SK-N-SH (cell line): Measurements from ENCODE around the gene TMEM115. TPM values are rescaled to one million over a fixed set of nuclear protein-coding genes. Genes with fewer than 3 reads are reported as not detected.

Experiments
- CTCF ChIA-PET: fragments of 300-600, 350-600 bp; formaldehyde crosslinking; extraction: SDS; loops from one replicate; lab custom pipeline; 2021; lab: Yijun Ruan, JAX
- POLR2A ChIA-PET: fragments of 350-600 bp; sonication (Branson Sonifier 250); formaldehyde crosslinking; extraction: SDS; loops from one replicate; lab custom pipeline; 2020; ENCODE audit warnings: antibody characterized with exemption, inconsistent platforms; lab: Yijun Ruan, JAX
- DNase-seq: peaks from one replicate; pipeline ENCODE4 v3.0.0; 2012
- H2AFZ ChIP-seq: fragments of 200-600 bp; sonication (generic); 2 replicates; pipeline ENCODE4 v1.8.1; 2016; ENCODE audit warnings: antibody characterized with exemption, mild to moderate bottlenecking, low read depth
- H3F3A ChIP-seq: fragments of 200-600 bp; sonication (generic); replicated peaks from 2 replicates; pipeline ENCODE3; 2016; ENCODE audit warnings: antibody characterized with exemption, mild to moderate bottlenecking; ENCODE audit not compliant: insufficient read depth
- H3K27ac ChIP-seq, 2 experiments: fragments of 200-500 bp in 1 of 2; fragments of 200-600 bp in 1 of 2; sonication (Bioruptor generic) in 1 of 2; sonication (generic), shearing (Covaris generic) in 1 of 2; 2 replicates each; pipeline versions ENCODE4 v1.5.1 to v1.6.1; 2014 to 2016; ENCODE audit warnings: low read depth in 2 of 2, inconsistent platforms in 1 of 2, low read length in 1 of 2, mild to moderate bottlenecking in 1 of 2, mixed read lengths in 1 of 2
- H3K27me3 ChIP-seq: fragments of 200-600 bp; sonication (generic), shearing (Covaris generic); 2 replicates; pipeline ENCODE4 v1.6.1; 2016; ENCODE audit warnings: mixed run types; ENCODE audit not compliant: insufficient read depth
- H3K36me3 ChIP-seq, 2 experiments: fragments of 200-500 bp in 1 of 2; fragments of 200-600 bp in 1 of 2; sonication (Bioruptor generic) in 1 of 2; sonication (generic) in 1 of 2; replicated peaks in 1 of 2; 2 replicates each; pipeline versions ENCODE3 to v1.5.1; 2014 to 2016; ENCODE audit warnings: low read length in 1 of 2, mild to moderate bottlenecking in 1 of 2; ENCODE audit not compliant: insufficient read depth in 2 of 2, control insufficient read depth in 1 of 2
- H3K4me1 ChIP-seq, 2 experiments: fragments of 200-500 bp in 1 of 2; fragments of 200-600 bp in 1 of 2; sonication (Bioruptor generic) in 1 of 2; sonication (generic), shearing (Covaris generic) in 1 of 2; 2 replicates each; pipeline versions ENCODE4 v1.5.1 to v1.6.1; 2014 to 2016; ENCODE audit warnings: low read depth in 1 of 2, low read length in 1 of 2, mixed run types in 1 of 2; ENCODE audit not compliant: insufficient read depth in 2 of 2, control insufficient read depth in 1 of 2
- H3K4me2 ChIP-seq: fragments of 200-600 bp; sonication (generic), shearing (Covaris generic); 2 replicates; pipeline ENCODE4 v1.6.1; 2017; ENCODE audit warnings: mixed run types
- H3K4me3 ChIP-seq, 2 experiments: fragments of 200-500 bp in 1 of 2; fragments of 200-600 bp in 1 of 2; sonication (Bioruptor generic) in 1 of 2; sonication (generic), shearing (Covaris generic) in 1 of 2; 2 replicates each; pipeline versions ENCODE4 v1.5.1 to v1.8.1; 2014 to 2016; ENCODE audit warnings: low read depth in 2 of 2, inconsistent platforms in 1 of 2, low read length in 1 of 2, mild to moderate bottlenecking in 1 of 2, mixed read lengths in 1 of 2, moderate library complexity in 1 of 2
- H3K79me2 ChIP-seq: fragments of 200-600 bp; sonication (generic); 2 replicates; pipeline ENCODE4 v1.8.1; 2017; ENCODE audit warnings: mild to moderate bottlenecking; ENCODE audit not compliant: insufficient read depth
- H3K9ac ChIP-seq: fragments of 200-600 bp; sonication (generic); 2 replicates; pipeline ENCODE4 v1.6.1; 2017; ENCODE audit warnings: mixed run types
- H3K9me2 ChIP-seq: fragments of 200-600 bp; sonication (generic); 2 replicates; pipeline ENCODE4 v1.6.1; 2017; ENCODE audit warnings: mixed run types
- H3K9me3 ChIP-seq: fragments of 200-600 bp; sonication (generic); 2 replicates; pipeline ENCODE4 v1.6.1; 2017; ENCODE audit warnings: mixed run types, mild to moderate bottlenecking, moderate library complexity
- H4K20me1 ChIP-seq: fragments of 200-600 bp; sonication (generic); 2 replicates; pipeline ENCODE4 v1.6.1; 2017; ENCODE audit warnings: mild to moderate bottlenecking, mixed run types; ENCODE audit not compliant: insufficient read depth
- CTCF ChIP-seq: fragments of 200-600 bp; sonication (generic); IDR thresholded peaks from 2 replicates; pipeline ENCODE4 v1.6.1; 2017; ENCODE audit warnings: antibody characterized with exemption, mild to moderate bottlenecking, moderate library complexity
- EP300 ChIP-seq, 2 experiments: IDR thresholded peaks; 2 replicates each; pipeline versions ENCODE4 v1.4.0 to v1.6.1; 2012; ENCODE audit warnings: borderline replicate concordance in 1 of 2, low read depth in 1 of 2, low read length in 1 of 2
- FOSL2 ChIP-seq: IDR thresholded peaks from 2 replicates; pipeline ENCODE4 v1.4.0; 2012; ENCODE audit warnings: low read depth, mild to moderate bottlenecking, moderate library complexity, borderline replicate concordance
- FOXJ3 ChIP-seq: sonication (generic); formaldehyde crosslinking; IDR thresholded peaks from 2 replicates; pipeline ENCODE4 v1.5.1; 2020; ENCODE audit warnings: mild to moderate bottlenecking, missing genetic modification reagents
- GATA2 ChIP-seq: sonication (generic); formaldehyde crosslinking; IDR thresholded peaks from 2 replicates; pipeline ENCODE4 v1.5.0; 2020; ENCODE audit warnings: mild to moderate bottlenecking, missing genetic modification reagents
- PBX3 ChIP-seq: IDR thresholded peaks from 2 replicates; pipeline ENCODE4; 2012
- REST ChIP-seq: IDR thresholded peaks from 2 replicates; pipeline ENCODE4 v1.6.1; 2012; ENCODE audit warnings: mild to moderate bottlenecking, low read depth, low read length, moderate library complexity
- RFX5 ChIP-seq: IDR thresholded peaks from 2 replicates; pipeline ENCODE4 v1.6.1; 2012; ENCODE audit warnings: mild to moderate bottlenecking, improper control_type of control experiment, low read length
- TEAD4 ChIP-seq: IDR thresholded peaks from 2 replicates; pipeline ENCODE4 v1.4.0; 2012; ENCODE audit warnings: mild to moderate bottlenecking, borderline replicate concordance; ENCODE audit not compliant: insufficient read depth
- YY1 ChIP-seq: IDR thresholded peaks from 2 replicates; pipeline ENCODE4 v1.4.0; 2012; ENCODE audit warnings: low read depth, mild to moderate bottlenecking
- ZBTB33 ChIP-seq: IDR thresholded peaks from 2 replicates; pipeline ENCODE4 v1.4.0; 2012; ENCODE audit warnings: low read depth, borderline replicate concordance
- WGBS: methylation state at CpG from one replicate; pipeline ENCODE4 v1.1.6; 2017; ENCODE audit warnings: low lambda C conversion rate; 5-methylcytosine and 5-hydroxymethylcytosine counted together
- polyA plus RNA-seq, 3 experiments: library from polyadenylated mRNA; depleted of rRNA; stranded (reverse); fragments of >200 nt; gene quantifications; 2 replicates each; pipeline ENCODE4 v1.2.3, GENCODE V29; 2012

Gene TMEM115
- polyA plus RNA-seq, 1 of the 3 experiments (the other 2 are of a cell fraction), result 47.8 TPM

GRCh38 chr3:50319894-50320625 lies 39.3 kb downstream of the TMEM115 start:
- Histone ChIP-seq H3K4me1 (peaks cover 0 to 40% of the 10 kb centered on the region in 2 experiments; a peak in 2 of 4 replicates), H3K4me2 (peak overlapping the region; percentile 80), H3F3A (peaks cover 12% of the 10 kb centered on the region), H3K36me3 (peaks cover 15 to 37% of the 10 kb centered on the region in 2 experiments), H3K79me2 (peaks cover 39% of the 10 kb centered on the region), H2AFZ (no peak overlapping the region), H3K4me3 (peak overlapping the region; percentile 92 to 94), H3K27ac (peak overlapping the region; percentile 92 to 94), H3K9me2 (no peaks in the 10 kb centered on the region), H4K20me1 (no peaks in the 10 kb centered on the region), H3K27me3 (no peaks in the 10 kb centered on the region), H3K9ac (peak overlapping the region; percentile 93), H3K9me3 (no peaks in the 10 kb centered on the region)
- 74% methylated on average over 22 of the region's 29 CpGs for WGBS
- POLR2A ChIA-PET, result interaction anchor here (0.6 to 1.8 kb wide), 2 partner anchors 14 to 17 kb away, joined by 3 to 5 read pairs; no protein-coding TSS in a partner anchor
- TF ChIP-seq ZBTB33 (no peak), CTCF (peak; percentile 16; the same call in 1 of the 2 replicates)
- no peak for DNase-seq
- CTCF ChIA-PET, result interaction anchor here (0.7 to 6.0 kb wide), 8 partner anchors 8 to 223 kb away, joined by 3 to 60 read pairs (median 6); partner anchors contain the start of genes HYAL1, HYAL3, IFRD2 and NAA80

- H4K20me1 ChIP-seq, result no peaks in the 10 kb centered on the region
- H3K4me2 ChIP-seq, result peak overlapping the region; percentile 80; the same call in 1 of the 2 replicates
- peaks cover 39% of the 10 kb centered on the region for H3K79me2 ChIP-seq
- ChIA-PET POLR2A (no interaction called here), CTCF (interaction anchor here (0.8 to 6.0 kb wide), 7 partner anchors 9 to 127 kb away, joined by 3 to 60 read pairs (median 6); partner anchors contain the start of genes HYAL1, HYAL3, IFRD2 and NAA80)
- peaks cover 8% of the 10 kb centered on the region for H3F3A ChIP-seq
- no peak overlapping the region for H3K9ac ChIP-seq
- DNase-seq, result no peak
- no peak overlapping the region for H2AFZ ChIP-seq
- H3K9me3 ChIP-seq, result no peaks in the 10 kb centered on the region
- 99% methylated on average over 15 of the region's 16 CpGs for WGBS
- H3K27me3 ChIP-seq, result no peaks in the 10 kb centered on the region
- H3K27ac ChIP-seq, result no peak overlapping the region; a peak in 1 of 4 replicates
- peaks cover 15 to 32% of the 10 kb centered on the region in 2 experiments for H3K36me3 ChIP-seq
- H3K9me2 ChIP-seq, result no peaks in the 10 kb centered on the region
- H3K4me3 ChIP-seq, result no peak overlapping the region
- H3K4me1 ChIP-seq, result peaks cover 0 to 38% of the 10 kb centered on the region in 2 experiments; a peak in 2 of 4 replicates
- TF ChIP-seq FOSL2, result no peak
- TF ChIP-seq GATA2 (CRISPR knock-in tag), result no peak
- no peak for TF ChIP-seq REST
- no peak for TF ChIP-seq PBX3
- no peak for TF ChIP-seq YY1
- no peak for TF ChIP-seq FOXJ3
- TF ChIP-seq TEAD4, result no peak
- TF ChIP-seq RFX5, result no peak
- TF ChIP-seq ZBTB33, result no peak
- no peak for TF ChIP-seq EP300 (IDR thresholded peaks at IDR 0.05; ENCODE audit: borderline replicate concordance in 1 of 2, low read depth in 1 of 2, low read length in 1 of 2)
These were observed 40.0 kb downstream of the TMEM115 start for GRCh38 chr3:50319181-50319893.
